Measurements from ENCODE around the gene SYN1.

GRCh38 chrX:47566841-47567240 is 52.8 kb downstream of the SYN1 start:
- TF ChIP-seq, protein P1, sequence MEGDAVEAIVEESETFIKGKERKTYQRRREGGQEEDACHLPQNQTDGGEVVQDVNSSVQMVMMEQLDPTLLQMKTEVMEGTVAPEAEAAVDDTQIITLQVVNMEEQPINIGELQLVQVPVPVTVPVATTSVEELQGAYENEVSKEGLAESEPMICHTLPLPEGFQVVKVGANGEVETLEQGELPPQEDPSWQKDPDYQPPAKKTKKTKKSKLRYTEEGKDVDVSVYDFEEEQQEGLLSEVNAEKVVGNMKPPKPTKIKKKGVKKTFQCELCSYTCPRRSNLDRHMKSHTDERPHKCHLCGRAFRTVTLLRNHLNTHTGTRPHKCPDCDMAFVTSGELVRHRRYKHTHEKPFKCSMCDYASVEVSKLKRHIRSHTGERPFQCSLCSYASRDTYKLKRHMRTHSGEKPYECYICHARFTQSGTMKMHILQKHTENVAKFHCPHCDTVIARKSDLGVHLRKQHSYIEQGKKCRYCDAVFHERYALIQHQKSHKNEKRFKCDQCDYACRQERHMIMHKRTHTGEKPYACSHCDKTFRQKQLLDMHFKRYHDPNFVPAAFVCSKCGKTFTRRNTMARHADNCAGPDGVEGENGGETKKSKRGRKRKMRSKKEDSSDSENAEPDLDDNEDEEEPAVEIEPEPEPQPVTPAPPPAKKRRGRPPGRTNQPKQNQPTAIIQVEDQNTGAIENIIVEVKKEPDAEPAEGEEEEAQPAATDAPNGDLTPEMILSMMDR (IDR thresholded peaks at IDR 0.05) = no peak
- no peak for TF ChIP-seq POLR2A (IDR thresholded peaks at IDR 0.05)
